22Rv1 (cell line): ENCODE measurements around the gene CPN2.

ENCODE experiments used
- H3K27ac ChIP-seq: fragments of 450-650 bp; 2 replicates; pipeline ENCODE4 v1.5.1; 2017
- ZFX ChIP-seq: fragments of 450-650 bp; IDR thresholded peaks from 2 replicates; pipeline ENCODE4 v1.6.1; 2017; ENCODE audit warnings: antibody characterized with exemption, borderline replicate concordance
- TF ChIP-seq, protein P1 (sequence below): fragments of 450-650 bp; IDR thresholded peaks from 2 replicates; pipeline ENCODE4 v1.5.1; 2017; ENCODE audit warnings: mild to moderate bottlenecking

The CPN2 gene

DNA sequence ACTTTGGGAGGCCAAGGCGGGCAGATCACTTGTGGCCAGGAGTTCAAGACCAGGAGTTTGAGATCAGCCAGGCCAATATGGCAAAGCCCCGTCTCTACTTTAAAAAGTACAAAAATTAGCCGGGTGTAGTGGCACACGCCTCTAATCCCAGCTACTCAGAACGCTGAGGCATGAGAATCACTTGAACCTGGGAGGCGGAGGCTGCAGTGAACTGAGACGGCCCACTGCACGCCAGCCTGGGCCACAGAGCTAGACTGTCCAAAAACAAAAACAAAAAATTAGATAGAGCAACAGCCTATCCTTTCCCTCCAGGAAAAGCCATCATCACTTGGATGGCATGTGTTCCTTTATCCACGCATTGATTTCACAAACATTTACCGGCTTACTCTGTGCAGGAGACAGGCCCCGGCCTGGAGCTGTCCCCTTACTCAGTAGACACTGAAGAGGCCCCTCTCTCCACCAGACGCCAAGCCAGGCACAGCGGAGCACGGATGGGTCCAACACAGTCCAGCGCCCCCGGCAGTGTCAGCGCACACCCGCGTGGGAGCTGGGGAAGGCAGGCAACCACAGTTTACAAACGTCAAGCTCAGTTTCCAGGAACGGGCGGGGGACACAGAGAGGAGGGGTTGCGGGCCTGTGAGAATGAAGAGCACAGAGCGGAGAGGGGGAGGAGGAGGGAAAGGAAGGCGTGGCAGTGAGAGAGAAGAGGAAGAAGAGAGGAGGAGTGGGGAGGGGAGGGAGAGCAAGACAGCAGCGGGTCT lies 44.8 kb upstream of the CPN2 start:
- H3K27ac ChIP-seq, result no peak overlapping the region

DNA sequence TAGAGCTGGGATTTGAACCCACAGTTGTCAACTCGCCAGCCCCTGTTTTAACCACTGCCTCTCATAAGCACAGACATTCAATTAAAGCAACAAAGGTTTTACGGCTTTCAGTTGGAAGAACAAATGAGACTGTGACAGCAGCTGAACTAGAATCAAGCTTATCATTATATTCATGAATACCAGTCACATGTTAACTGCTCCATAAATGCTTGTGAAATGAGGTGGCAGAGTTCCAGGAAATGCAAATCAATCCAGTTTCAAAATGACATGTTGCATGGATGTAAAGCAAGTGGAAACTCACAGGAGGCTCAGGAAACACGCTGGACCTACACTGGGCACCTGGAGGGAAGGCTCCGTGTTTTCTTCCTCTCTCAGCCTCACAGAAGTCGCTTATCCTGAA lies 44.1 kb upstream of the CPN2 start:
- TF ChIP-seq, protein P1, sequence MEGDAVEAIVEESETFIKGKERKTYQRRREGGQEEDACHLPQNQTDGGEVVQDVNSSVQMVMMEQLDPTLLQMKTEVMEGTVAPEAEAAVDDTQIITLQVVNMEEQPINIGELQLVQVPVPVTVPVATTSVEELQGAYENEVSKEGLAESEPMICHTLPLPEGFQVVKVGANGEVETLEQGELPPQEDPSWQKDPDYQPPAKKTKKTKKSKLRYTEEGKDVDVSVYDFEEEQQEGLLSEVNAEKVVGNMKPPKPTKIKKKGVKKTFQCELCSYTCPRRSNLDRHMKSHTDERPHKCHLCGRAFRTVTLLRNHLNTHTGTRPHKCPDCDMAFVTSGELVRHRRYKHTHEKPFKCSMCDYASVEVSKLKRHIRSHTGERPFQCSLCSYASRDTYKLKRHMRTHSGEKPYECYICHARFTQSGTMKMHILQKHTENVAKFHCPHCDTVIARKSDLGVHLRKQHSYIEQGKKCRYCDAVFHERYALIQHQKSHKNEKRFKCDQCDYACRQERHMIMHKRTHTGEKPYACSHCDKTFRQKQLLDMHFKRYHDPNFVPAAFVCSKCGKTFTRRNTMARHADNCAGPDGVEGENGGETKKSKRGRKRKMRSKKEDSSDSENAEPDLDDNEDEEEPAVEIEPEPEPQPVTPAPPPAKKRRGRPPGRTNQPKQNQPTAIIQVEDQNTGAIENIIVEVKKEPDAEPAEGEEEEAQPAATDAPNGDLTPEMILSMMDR, result no peak
- TF ChIP-seq ZFX, result no peak
- H3K27ac ChIP-seq, result no peak overlapping the region

More for the DNA sequence above, 44.8 kb upstream of the CPN2 start:
- TF ChIP-seq ZFX, result no peak
- TF ChIP-seq, protein P1, result no peak

DNA sequence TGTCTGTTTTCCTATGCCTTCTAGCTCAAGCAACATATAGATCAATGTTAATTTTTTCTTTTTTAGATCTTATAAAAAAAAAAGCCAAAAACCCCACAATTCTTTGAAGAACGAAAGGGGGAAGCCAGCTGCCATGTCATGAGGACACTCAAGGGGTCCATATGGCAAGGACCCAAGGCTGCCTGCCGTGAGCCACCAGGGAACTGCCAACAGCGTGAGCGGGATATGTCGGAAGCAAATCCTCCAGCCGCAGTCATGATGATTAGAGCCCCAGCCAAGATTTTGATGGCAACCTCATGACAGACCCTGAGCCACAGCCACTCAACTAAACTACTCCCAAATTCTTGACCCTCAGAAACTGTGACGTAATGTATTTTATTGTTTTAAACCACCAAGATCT lies 41.4 kb upstream of the CPN2 start:
- H3K27ac ChIP-seq, result no peak overlapping the region
- TF ChIP-seq ZFX, result no peak
- TF ChIP-seq, protein P1, result no peak

DNA sequence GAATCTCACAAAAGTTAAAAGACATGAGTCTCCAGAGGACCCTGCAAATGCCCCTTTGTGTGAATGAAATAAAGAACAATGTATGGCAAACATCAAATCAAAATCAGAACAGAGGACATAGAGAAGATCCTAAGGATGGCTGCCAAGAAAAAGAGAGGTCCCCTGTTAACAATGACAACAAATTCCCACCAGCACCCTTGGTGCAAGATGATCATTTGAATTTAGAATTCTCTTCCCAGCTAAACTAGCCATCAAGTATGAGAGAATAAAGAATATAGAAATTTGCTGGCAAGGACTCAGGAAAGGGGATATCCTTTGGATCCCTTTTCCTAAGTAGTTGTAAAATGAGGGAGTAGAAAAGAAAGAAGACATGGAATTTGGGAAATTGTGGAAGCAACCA lies 39.7 kb upstream of the CPN2 start:
- no peak for TF ChIP-seq ZFX
- TF ChIP-seq, protein P1, result no peak
- H3K27ac ChIP-seq, result no peak overlapping the region

DNA sequence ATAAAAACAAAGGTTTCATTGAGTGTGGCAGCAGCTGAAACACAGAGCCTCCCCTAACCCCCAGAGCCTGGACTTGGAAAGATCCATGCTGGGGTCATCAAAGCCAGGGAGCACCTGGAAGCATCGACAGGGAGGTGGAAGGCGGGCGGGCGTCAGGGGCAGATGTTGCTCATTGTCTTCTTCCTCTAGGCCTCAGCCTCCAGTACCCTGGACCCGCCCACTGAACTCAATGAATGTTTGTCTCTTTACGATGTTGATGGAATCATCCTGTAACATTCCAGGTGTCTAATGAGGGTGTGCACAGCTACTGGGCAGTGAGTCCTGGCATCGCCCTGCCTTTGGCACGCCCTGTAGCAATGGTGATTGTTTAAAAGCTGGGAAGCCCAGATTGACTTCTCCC lies 38.1 kb upstream of the CPN2 start:
- no peak for TF ChIP-seq ZFX
- TF ChIP-seq, protein P1, result no peak
- no peak overlapping the region for H3K27ac ChIP-seq

DNA sequence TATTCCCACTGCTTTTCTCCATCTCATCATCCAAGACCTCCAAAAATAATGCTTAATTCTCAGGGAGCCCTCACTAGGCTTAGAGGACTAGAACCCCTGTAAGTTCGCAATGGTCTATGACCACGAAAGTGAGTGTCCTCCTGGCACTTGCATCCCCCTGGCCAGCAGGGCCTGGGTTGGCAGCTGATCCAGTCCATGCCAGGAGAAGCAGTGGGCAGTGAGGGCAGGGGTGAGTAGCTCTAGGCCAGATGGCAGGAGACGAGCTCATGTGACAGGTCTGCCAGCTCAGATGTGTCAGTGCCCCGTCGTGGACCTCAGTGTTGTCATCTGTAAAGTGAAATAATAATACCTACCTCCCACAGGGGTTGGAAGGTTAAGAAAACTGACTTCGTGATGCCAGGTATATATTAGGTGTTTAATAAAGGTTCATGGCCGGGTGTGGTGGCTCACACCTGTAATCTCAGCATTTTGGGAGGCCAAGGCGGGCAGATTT lies 36.8 kb upstream of the CPN2 start:
- TF ChIP-seq, protein P1, result no peak
- TF ChIP-seq ZFX, result no peak
- H3K27ac ChIP-seq, result no peak overlapping the region

DNA sequence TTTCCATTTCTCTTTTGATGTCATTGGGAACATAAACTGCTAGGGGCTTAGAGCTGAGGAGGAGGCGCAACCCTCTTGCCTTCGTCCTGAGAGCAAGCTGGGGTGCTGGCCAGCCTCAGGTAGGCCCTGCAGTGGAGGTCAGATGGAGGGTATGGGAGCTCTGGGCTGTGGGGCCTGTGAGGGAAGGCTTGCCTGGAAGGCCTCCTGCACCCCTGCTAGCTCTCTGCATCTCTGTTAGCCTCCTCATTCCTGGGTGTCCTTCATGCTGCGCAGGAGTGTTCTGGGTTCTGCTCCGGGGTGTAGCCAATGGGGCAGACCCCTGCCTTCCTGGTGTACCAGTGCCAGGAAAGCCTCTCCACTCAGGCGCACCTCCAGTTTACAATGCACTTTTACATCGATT lies 36.1 kb upstream of the CPN2 start:
- TF ChIP-seq, protein P1, result no peak
- TF ChIP-seq ZFX, result no peak

More for the DNA sequence above, 36.1 kb upstream of the CPN2 start:
- H3K27ac ChIP-seq, result no peak overlapping the region
